HFF-Myc (cell line): Measurements from ENCODE around the gene PADI1.

Experiments
- DNase-seq: peaks from one replicate; pipeline ENCODE4 v3.0.0-alpha.2; 2011; ENCODE audit warnings: low read depth; ENCODE audit errors: extremely low read depth
- H3K4me3 ChIP-seq: replicated peaks from 2 replicates; pipeline ENCODE4 v1.5.1; 2011; ENCODE audit warnings: low read depth, mild to moderate bottlenecking, control low read depth, low read length
- TF ChIP-seq, protein P1 (sequence below): IDR thresholded peaks from 2 replicates; pipeline ENCODE4 v1.5.1; 2012; ENCODE audit warnings: mild to moderate bottlenecking, low read depth, low read length, control low read depth; ENCODE audit errors: missing control alignments

PADI1 gene

DNA sequence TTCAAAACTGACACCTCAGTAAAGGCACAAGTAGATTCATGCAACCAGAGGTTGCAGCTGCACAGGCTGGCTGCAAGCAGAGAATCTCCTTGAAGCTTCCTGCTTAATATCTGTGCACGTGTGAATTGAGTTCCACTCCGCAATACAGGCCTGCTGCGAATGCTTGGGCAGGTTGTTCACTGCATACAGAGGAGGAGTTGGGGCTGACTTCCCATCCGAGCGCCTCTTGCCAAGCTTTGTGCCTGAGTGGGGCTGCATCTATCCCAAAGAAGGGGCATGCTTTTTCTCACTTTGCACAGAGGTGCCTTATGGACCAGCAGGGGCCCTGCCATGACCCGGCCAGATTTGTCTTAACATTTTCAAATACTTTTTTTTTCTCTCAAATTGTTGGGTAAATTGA lies 17.9 kb upstream of the PADI1 start:
- TF ChIP-seq, protein P1, sequence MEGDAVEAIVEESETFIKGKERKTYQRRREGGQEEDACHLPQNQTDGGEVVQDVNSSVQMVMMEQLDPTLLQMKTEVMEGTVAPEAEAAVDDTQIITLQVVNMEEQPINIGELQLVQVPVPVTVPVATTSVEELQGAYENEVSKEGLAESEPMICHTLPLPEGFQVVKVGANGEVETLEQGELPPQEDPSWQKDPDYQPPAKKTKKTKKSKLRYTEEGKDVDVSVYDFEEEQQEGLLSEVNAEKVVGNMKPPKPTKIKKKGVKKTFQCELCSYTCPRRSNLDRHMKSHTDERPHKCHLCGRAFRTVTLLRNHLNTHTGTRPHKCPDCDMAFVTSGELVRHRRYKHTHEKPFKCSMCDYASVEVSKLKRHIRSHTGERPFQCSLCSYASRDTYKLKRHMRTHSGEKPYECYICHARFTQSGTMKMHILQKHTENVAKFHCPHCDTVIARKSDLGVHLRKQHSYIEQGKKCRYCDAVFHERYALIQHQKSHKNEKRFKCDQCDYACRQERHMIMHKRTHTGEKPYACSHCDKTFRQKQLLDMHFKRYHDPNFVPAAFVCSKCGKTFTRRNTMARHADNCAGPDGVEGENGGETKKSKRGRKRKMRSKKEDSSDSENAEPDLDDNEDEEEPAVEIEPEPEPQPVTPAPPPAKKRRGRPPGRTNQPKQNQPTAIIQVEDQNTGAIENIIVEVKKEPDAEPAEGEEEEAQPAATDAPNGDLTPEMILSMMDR: no peak
- no peak for DNase-seq
- H3K4me3 ChIP-seq: no peak overlapping the region

DNA sequence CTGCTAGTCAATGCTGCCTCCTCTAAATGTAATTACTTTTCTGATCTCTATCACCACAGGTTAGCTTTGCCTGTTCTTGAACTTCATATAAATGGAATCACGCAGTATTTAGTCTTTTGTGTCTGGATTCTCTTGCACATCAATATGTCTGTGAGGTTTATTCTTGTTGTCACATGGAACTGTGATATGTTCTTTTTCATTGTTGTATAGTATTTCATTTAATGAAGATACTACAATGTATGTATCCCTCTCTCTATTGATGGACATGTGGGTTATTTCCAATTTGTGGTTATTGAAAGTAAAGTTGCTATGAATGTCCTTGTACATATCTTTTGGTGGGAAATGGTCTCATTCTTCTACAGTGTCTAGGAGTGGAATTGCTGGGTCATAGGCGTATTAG lies 16.7 kb upstream of the PADI1 start:
- TF ChIP-seq, protein P1: no peak

DNA sequence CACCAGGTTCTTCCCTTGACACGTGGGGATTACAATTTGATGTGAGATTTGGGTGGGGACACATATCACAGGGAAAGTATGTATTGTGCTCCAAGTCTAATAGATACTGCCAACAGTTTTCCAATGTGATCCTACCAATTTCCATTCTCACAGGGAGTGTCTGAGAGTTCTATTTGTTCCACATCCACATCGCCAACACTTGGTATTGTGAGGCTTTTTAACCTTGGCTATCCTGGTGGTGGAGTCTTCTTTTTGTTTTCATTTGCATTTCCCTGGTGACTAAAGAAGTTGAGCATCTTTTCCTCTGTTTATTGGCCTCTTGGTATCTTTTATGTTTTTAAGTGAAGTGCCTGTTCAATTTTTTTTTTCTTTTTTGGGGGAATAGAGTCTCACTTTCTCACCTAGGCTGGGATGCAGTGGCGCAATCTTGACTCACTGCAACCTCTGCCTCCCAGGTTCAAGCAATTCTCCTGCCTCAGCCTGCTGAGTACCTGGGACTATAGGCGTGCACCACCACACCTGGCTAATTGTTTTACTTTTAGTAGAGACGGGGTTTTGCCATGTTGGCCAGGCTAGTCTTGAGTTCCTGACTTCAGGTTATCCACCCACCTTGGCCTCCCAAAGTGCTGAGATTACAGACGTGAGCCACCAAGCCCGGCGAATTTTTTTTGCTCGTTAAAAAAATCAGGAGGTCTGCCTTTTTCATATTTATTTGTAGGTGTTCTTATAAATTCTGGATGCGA lies 15.9 kb upstream of the PADI1 start:
- DNase-seq: no peak
- H3K4me3 ChIP-seq: no peak overlapping the region
- TF ChIP-seq, protein P1: no peak

More for the DNA sequence above, 16.7 kb upstream of the PADI1 start:
- H3K4me3 ChIP-seq: no peak overlapping the region
- DNase-seq: no peak

DNA sequence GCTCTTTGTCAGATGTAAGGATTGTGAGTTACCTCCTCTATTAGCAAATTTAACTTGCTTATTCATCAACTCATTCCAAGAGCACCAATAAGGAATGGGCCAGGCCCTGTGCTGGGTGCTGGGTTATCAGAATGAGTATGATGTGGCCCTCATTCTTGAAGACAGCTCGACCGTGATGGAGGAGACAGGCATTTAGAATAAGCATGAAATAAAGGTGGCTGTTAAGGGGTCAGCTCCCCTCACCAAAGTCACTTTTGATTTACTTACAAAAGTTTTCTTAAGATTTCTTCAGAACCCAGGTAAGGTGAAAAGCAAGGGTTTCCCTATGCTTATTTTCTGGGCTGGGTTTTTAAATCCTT lies 15.3 kb upstream of the PADI1 start:
- TF ChIP-seq, protein P1: no peak
- peak overlapping the region; percentile 5; the same call in 1 of the 2 replicates for H3K4me3 ChIP-seq

DNA sequence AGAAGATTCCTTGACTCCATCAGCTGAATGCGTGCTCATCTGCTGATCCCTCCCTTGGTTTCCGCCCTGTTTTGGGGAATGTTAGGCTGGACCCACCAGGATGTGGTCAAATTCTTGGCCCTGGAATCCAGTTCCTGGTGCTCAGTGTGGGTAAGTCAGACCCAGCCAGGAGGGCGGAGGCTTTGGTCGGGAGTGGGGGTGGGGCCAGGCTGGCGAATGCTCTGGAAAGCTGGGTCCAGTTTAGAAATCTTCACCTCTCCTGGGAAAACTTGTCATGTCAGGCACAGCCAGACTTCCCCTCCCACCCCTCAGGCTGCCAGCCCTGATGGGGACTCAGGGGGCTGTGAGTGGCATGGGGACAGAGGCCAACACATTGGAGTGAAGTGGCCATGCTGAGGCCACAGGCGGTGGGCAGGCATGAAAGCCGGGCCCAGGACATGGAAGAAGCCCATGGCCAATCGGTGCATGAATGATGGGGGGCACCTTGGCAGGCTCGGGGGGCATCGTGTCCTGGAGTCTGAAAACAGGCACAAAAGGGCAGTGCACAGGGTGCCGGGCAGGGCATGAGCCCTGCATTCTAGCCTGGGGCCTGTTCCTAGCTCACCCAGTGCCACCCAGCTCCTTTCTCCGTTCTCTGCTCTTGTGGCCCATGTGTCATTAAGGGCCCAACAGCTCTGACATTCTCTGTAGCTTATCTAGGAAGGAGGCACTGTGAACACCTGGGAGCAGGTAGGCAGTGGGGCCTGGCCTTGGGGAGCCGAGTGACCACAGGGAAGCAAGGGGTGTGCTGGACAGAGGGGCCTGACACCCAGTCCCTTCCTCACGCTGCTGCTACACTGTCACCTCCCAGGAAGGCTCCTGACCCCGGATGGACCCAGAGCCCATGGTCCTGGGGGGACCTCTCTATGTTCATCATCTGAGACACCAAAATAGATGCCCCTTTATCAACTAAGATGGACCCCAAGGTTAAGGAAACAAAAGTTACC lies 14.6 kb upstream of the PADI1 start:
- peak; percentile 96 for DNase-seq
- TF ChIP-seq, protein P1: no peak
- H3K4me3 ChIP-seq: no peak overlapping the region; the same call in 1 of the 2 replicates

More for the DNA sequence above, 15.3 kb upstream of the PADI1 start:
- DNase-seq: no peak

DNA sequence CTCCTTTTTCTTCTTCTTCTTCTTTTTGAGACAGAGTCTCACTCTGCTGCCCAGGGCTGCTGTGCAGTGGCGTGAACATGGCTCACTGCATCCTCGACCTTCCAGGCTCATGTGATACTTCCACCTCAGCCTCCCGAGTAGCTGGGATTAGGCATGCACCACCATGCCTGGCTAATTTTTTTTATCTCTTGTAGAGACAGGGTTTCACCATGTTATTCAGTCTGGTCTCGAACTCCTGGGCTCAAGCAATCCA lies 13.0 kb upstream of the PADI1 start:
- DNase-seq: no peak
- H3K4me3 ChIP-seq: no peak overlapping the region
- TF ChIP-seq, protein P1: no peak
